Astrocyte (in vitro differentiated cells and primary cell): ENCODE measurements around the gene ENO2.

ENCODE experiments used
- EZH2 ChIP-seq: IDR thresholded peaks from 2 replicates; pipeline ENCODE4 v1.6.1; 2012; ENCODE audit warnings: mild to moderate bottlenecking, low read length, inconsistent platforms; ENCODE audit not compliant: insufficient read depth
- TF ChIP-seq, protein P1 (sequence below): IDR thresholded peaks from 2 replicates; pipeline ENCODE4 v1.5.1; 2011; ENCODE audit warnings: low read depth, mild to moderate bottlenecking, inconsistent platforms, low read length, moderate library complexity; ENCODE audit not compliant: insufficient read depth

DNA sequence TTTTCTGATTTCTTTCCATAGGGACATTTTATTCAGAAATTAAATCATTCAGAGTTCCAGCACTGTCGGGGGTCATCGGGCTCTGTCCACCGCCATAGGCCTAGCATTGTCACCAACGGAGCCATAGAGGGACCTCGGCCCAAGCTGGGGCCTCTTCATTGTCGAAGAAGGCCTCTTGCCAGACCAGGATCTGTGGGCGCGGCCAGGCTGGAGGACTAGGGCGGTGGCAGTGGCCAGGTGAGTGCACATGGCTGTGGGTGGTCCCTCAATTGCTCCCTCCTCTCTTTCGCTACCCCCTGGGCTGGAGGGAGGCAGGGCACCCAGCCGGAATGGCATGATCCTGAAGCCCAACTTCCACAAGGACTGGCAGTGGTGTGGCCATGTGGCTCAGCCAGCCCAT lies 30.7 kb upstream of the ENO2 start:
- TF ChIP-seq, protein P1, sequence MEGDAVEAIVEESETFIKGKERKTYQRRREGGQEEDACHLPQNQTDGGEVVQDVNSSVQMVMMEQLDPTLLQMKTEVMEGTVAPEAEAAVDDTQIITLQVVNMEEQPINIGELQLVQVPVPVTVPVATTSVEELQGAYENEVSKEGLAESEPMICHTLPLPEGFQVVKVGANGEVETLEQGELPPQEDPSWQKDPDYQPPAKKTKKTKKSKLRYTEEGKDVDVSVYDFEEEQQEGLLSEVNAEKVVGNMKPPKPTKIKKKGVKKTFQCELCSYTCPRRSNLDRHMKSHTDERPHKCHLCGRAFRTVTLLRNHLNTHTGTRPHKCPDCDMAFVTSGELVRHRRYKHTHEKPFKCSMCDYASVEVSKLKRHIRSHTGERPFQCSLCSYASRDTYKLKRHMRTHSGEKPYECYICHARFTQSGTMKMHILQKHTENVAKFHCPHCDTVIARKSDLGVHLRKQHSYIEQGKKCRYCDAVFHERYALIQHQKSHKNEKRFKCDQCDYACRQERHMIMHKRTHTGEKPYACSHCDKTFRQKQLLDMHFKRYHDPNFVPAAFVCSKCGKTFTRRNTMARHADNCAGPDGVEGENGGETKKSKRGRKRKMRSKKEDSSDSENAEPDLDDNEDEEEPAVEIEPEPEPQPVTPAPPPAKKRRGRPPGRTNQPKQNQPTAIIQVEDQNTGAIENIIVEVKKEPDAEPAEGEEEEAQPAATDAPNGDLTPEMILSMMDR: no peak
- TF ChIP-seq EZH2: no peak
